Fibroblast of skin of right biceps (primary cell): ENCODE results near the gene POLR1G.
"Not testable (repeated sequence)": the region's sequence is repeated elsewhere in the genome, so short reads cannot be mapped to it uniquely, and the experiment has no call there.

ENCODE experiments used
- DNase-seq: peaks from one replicate; pipeline ENCODE4 v3.0.0-alpha.2; 2013

The POLR1G gene

GRCh38 chr19:45423033-45423588, 16.7 kb downstream of the POLR1G start:
- no peak for DNase-seq

- DNase-seq, result peak; percentile 95
These were observed 17.2 kb downstream of the POLR1G start, which contains the start of gene ERCC1 for GRCh38 chr19:45423589-45424190. TSS of gene ERCC1 (minus strand) at chr19:45423917. CDS start at chr19:45423374, 543 bp downstream.

GRCh38 chr19:45424191-45425058, 18.0 kb downstream of the POLR1G start:
- DNase-seq, result peak; percentile 96

- peak; percentile 86 for DNase-seq
These were observed 22.2 kb downstream of the POLR1G start for GRCh38 chr19:45428384-45429231.

- DNase-seq, result not testable (repeated sequence)
These were observed 23.5 kb downstream of the POLR1G start for GRCh38 chr19:45429896-45430295.

- DNase-seq, result peak; percentile 58
These were observed 24.6 kb downstream of the POLR1G start for GRCh38 chr19:45431008-45431407.

- DNase-seq, result not testable (repeated sequence)
These were observed 26.1 kb downstream of the POLR1G start for GRCh38 chr19:45432543-45432942.

- no peak for DNase-seq
These were observed 30.9 kb downstream of the POLR1G start for GRCh38 chr19:45437328-45437727.

GRCh38 chr19:45439190-45439568, 32.7 kb downstream of the POLR1G start:
- DNase-seq, result no peak

- peak; percentile 92 for DNase-seq
These were observed 33.3 kb downstream of the POLR1G start for GRCh38 chr19:45439569-45440258.

- no peak for DNase-seq
These were observed 33.8 kb downstream of the POLR1G start for GRCh38 chr19:45440259-45440638.

GRCh38 chr19:45440873-45441654, 34.6 kb downstream of the POLR1G start:
- DNase-seq, result peak; percentile 64

- no peak for DNase-seq
These were observed 35.9 kb downstream of the POLR1G start for GRCh38 chr19:45442408-45442777.

- peak; percentile 80 for DNase-seq
These were observed 36.5 kb downstream of the POLR1G start for GRCh38 chr19:45442778-45443461.

- peak; percentile 95 for DNase-seq
These were observed 37.2 kb downstream of the POLR1G start for GRCh38 chr19:45443462-45444317.

- peak; percentile 79 for DNase-seq
These were observed 38.0 kb downstream of the POLR1G start for GRCh38 chr19:45444318-45445041.

- DNase-seq, result no peak
These were observed 38.7 kb downstream of the POLR1G start for GRCh38 chr19:45445139-45445538.

- peak; percentile 48 for DNase-seq
These were observed 39.9 kb downstream of the POLR1G start for GRCh38 chr19:45446295-45446694.

- no peak for DNase-seq
These were observed 40.5 kb downstream of the POLR1G start for GRCh38 chr19:45446944-45447343.
